HG02970 (cell line): ENCODE measurements around the gene OLFM4.

Source experiments
- ATAC-seq: cut with Tn5 transposase; IDR thresholded peaks from one replicate; pipeline ENCODE4 v1.9.1; 2021; ENCODE audit warnings: mild to moderate bottlenecking, moderate library complexity, moderate number of reproducible peaks; ENCODE audit not compliant: unreplicated experiment, low FRiP score

Gene OLFM4

DNA sequence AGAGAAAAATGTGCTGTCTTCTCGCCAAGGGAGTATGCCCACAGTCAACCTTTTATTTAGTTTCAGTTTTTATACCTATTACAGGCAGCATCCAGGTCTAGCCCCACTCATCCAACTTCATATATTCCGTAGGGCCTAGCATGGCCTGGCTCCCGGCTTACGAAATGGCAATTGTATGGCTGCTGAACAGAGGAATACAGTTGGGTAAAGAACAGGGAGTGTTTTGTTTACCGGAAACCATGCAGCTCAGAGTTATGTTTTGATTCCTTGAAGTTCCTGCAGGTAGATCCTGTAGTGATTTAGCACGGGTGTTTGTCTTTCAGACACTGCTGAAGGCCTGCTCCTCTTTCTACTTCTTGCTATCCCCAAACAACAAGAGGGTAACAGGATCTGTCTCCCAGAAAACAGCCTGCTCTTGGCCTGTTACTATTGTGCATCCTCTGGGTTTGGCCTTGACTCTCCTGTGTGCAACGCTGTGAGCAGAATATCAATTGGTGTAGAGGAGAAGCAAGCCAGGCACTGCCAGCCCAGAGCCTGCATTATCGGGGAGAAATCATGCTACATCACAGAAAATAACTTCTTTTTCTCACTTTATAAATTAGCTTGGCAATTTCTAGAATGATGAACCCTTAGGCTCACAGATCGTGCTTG is 32.4 kb downstream of the OLFM4 start:
- ATAC-seq, result no peak

DNA sequence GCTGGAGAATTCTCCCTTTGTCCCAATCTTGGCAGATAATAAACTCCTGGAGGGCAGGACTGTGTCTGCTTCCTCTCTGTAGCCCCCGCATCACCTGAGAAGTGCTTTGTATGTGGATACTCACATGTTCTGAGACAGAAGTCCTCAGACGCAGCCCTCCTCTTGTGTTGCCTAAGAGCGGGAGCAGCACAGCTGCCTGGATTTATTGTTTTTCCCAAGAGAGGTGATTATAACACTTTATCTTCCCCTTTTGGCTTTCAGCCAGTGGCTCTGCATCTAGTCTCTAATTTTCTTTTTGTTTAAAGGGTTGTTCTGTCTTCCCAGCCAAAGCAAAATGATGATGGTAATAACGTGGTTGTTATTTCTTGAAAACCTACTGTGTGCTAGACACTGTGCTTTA is 36.1 kb downstream of the OLFM4 start:
- ATAC-seq, result no peak

DNA sequence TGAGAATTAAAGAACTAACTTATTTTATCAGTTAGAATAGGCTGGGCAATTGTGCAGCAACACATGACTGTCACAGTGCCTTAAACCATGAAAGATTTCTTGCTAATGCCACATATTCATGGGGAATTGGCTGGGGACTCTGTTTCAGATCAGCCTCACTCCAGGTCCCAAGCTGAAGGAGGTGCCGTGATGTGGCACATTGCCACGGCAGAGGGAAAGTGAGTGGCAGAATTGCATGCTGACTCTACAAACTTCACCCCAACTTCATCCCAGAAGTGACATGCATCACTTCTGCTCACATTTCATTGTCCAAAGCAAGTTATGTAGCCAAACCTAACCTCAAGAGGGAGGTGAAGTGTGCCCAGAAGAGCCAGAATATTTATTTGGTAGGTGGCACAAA is 37.8 kb downstream of the OLFM4 start:
- ATAC-seq, result no peak

DNA sequence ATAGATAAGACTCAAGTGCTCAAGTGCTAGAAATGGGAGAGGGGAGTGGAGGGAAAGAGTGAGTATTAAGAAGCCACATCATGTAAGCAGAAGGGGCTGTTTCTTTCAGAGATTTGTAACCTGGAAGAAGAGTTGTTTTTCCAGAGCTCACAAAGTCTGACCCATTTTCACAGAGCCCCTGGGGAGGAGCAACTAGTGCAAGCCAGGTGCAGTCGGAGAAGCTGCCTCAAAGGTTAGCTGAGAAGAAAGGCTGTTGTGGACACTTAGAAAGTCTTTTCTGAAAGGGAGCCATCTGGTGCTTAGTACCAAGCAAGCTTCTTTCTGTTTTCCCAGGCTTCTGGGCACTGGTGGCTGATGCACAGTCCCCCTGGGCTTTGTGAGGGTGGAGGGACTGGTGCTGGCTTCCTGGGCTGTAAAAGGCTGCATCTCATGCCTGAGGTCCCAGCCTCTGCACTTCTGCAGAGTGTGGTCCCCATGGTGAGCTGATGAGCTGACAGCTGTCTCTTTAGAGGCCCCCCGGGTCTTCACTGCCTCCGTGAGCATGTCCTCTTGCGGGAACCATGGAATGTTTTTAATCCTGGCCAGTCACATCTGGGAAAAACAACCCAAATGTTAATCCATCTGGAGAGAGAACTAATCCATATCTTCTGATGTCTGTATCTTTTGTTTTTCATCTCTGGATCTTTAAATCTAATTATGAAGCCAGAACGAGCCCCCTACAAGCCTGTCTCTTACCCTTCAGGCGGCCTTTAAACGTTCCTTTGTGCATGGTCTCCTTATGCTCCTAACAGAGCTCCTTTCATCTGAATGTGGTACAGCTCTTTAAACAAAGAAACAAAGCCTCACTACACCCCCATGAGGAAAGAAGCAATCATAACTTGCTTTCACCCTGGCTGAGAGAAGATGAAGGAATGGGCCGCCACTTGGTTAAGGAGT is 40.2 kb downstream of the OLFM4 start:
- no peak for ATAC-seq

DNA sequence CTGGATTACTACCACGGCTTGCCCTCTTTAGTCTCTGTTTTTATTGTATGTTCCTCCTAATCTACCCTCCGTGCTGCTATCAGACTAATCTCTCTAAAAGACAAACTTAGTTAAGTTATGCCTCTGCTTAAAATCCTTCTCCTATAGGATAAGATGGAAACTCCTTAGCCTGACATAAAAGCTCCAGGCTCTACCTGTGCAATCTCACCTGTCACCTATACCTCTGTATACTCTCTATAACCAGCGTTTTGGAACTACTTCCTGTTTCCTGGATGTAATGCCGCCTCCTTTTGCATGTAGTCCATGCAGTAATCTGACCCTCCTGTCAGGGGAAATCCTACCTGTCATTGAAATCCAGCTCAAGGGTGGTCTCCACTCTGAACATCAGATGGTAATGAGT is 41.2 kb downstream of the OLFM4 start:
- no peak for ATAC-seq

DNA sequence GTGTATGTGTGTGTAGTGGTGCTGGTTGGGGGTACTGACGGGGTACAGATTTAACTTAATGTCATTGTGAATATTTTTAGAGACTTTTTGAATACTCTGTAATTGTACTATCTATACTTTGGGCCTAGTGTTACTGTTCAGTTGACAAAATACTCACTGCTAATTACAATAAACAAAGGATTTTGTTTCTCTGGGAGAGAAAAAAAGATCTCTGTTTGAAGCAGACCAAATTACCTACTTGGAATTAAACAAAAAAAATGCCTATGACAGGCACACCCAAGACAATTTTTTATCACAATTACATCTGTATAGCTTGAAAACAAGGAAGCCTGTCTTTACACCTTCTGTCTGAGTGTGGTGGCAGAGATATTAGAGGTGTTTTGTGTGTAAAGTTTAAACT is 45.1 kb downstream of the OLFM4 start:
- no peak for ATAC-seq

DNA sequence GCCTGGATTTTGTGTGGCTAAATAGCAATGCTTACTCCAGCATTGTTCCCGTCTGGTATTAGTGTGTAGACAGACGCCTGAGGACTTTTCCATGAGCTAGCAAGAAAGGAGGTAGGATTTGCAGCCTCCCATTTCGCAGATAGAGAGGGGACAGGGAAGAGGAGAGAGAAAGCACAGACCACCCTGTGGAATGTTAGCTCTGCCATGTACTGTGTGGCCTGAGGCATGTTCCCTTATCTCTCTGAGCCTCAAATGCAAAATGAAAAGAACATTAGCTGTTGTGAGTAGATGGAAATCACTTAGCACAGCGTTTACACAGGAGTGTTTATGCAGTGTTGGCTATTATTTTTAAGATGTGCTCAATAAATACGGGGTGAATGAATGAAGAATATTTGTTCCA is 45.5 kb downstream of the OLFM4 start:
- no peak for ATAC-seq

DNA sequence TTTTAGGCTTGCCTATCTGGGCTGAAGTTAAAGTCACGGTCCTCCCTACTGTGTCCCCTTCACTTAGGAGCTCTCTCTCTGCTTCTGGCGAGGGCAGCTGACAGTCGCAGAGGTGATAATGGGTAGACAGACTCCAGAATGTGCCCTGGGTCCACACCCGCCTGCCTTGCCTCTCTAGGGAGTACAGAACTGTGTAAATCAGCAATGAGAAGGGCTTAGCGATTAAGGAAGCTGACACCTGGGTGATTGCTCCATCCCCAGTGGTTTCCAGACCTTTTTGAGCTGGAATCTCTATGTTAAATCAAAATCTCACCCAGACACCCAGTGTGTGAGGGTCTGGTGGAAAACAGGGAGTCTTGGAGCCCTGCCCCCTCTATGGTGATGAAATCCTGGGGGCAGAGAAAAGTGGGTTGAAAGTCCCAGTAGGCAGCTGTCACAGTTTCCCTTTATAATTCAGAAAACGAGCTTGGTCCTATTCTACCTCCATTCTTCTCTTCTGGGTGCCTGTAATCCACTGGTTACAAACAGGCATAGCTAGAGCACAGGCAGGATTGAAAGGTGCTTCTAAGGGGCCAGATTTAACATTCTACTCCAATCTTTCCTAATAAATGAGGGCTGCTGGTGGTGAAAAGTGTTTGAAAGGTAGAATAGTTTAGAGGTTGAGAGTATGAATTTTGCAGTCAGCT is 46.9 kb downstream of the OLFM4 start:
- ATAC-seq, result no peak

DNA sequence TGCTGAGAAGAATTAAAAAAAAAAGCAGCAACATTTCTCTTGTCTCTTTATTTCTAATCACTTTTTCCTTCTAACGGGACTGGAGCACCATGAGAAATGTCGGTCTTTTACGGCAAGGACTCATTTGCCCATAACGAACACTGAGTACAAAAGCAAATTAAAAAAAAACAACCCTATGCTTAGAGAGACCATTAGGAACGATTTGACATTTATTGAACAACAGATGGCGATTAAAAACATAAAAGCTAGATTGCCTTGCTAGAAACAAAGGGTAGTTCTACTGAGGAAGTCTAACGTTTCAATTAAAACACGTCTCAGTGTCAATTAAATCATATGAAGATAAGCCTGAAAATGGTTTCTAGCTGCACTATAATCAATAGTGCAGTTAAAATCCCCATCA is 51.1 kb downstream of the OLFM4 start:
- ATAC-seq, result no peak

DNA sequence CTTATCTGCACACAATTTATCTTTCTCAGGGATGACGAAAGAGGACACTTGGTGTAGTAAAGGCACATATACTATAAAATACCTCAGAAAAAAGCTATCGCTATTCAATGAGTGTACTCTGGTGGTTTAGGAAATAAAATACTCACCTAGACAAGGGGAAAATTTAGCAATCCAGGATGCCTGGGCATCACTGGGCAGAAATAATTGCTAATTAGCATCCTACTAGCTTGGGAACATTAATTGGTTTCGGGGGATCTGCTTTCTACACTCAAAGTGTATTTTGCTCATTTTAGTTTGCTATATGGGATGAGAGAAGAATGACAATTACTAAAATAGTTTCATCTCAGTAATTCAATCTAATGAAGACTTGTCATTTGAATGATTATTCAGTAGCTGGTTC is 60.3 kb downstream of the OLFM4 start:
- ATAC-seq, result no peak

DNA sequence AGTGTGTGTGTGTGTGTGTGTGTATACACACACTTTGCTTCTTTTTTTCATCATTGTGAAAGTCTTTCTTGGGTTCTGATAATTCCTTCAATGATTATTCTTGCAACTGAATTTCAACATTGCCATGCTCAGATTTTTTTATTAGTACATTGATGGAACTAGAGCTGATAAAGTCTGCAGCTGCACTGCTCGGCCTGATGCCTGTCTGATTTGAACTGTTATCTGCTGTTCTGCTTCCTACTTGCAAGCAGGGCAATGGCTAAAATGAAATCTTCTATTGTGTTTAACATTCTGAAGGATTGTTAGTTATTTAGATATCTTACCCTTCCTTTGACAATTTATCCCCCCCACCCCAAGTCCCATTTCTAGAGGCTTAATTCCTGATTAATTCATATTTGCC is 61.3 kb downstream of the OLFM4 start:
- no peak for ATAC-seq

DNA sequence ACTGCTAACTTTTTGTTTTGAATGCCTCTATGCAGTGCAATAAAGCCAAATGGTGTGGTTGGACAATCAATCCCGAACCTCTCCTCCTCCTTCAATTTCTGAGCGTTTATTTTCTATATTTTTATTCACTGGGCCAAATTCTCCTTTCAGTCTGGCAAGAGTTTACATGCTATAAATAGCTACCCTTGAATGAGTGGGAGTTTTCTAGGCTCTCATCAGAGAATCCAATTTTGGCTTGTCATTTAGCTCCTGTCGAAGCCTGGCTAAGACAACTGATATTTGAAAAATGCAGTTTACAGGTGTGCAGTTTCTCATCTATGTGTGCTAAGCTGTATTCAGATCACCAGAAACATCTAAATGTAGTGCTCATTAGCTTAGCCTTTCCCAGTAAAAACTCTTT is 61.8 kb downstream of the OLFM4 start:
- no peak for ATAC-seq

DNA sequence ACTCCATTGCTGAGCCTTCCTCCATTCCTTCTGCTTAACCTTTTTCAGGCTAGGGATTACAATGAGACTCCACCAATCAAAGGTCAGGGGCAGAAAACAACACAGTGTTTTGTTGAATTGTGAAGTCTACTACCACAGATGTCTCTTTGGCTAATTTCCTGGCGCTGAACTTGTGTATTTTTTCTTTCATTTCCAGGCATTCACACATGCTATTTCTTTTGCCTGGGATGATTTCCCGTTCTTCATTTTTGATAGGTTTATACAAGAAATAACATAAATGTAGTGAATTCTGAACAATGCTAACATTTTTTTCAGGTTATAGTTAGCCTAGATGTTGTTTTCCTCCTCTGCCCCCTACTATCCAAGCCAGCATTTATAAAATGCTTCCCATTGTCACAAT is 64.3 kb downstream of the OLFM4 start:
- no peak for ATAC-seq

DNA sequence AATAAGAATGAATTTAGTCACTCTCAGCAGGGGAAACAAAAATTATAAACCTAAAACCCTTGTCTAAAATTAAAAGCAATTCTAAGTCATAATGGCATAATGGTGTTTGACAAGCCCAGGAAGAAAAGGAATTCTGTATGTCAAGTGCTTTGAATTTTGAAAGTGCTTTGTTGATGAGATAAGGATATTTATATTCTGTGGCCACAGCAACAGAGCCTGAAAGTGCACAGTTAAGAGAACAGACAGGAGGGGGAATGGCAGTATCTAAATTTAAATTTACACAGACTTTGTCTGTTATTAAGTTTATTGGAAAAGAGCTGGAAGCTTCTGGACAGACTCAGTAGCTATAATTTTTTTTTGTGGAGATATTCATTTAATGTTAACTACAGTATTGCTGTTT is 69.8 kb downstream of the OLFM4 start:
- no peak for ATAC-seq

DNA sequence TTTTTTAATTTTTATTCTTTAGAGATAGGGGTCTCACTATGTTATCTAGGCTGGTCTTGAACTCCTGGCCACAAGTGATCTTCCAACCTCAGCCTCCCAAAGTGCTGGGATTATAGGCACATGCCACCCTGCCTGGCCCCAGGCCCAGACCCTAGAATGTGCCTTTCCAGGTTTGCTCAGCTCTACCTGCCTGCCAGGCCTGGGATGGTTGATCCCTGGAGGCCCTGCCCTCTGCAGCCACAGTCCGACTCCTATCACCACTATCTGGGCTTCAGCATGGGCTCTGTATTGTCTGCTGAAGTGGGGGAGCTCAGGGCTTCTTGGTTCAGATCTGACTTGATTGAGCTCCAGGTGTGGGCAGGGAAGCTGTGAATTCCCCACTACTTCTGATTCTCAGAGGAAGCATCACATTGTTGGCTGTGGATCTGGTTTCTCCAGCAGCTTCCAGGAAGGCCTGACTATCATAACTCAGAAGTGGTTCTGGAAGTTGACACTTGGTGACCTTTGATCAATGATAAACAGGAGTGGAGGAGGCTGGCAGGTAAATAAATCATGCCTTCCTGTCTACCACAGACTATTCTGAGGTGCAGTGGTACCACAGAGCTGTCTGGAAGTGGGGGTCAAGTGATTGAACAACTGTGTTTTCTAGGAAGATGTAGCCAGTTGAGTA is 71.9 kb downstream of the OLFM4 start:
- ATAC-seq, result no peak
